H7 (cell line): Measurements from ENCODE around the gene MEGF9. TPM values are rescaled to one million over a fixed set of nuclear protein-coding genes. Genes with fewer than 3 reads are reported as not detected.
"Not testable (repeated sequence)": the region's sequence is repeated elsewhere in the genome, so short reads cannot be mapped to it uniquely, and the experiment has no call there.

Experiments
- DNase-seq: peaks from one replicate; pipeline ENCODE4 v3.0.0; 2012
- H3K27me3 ChIP-seq: 2 replicates; pipeline ENCODE4 v1.6.0; 2011; ENCODE audit warnings: mild to moderate bottlenecking, low read length; ENCODE audit not compliant: control insufficient read depth, insufficient read depth
- H3K36me3 ChIP-seq: replicated peaks from 2 replicates; pipeline ENCODE4 v1.5.1; 2011; ENCODE audit warnings: low read length; ENCODE audit not compliant: control insufficient read depth, insufficient read depth
- H3K4me3 ChIP-seq: 2 replicates; pipeline ENCODE4 v1.5.1; 2011; ENCODE audit warnings: low read depth, mild to moderate bottlenecking, control low read depth, low read length, moderate library complexity; ENCODE audit not compliant: insufficient read depth
- total RNA-seq: library from RNA; depleted of rRNA; stranded (reverse); fragments of >200 nt; shearing (Covaris generic); gene quantifications from 2 replicates; pipeline ENCODE4 v1.2.3, GENCODE V29; 2014; rRNA removed

Gene MEGF9
- total RNA-seq, 1 experiment from 2014 or later, result 1.2 TPM

GRCh38 chr9:120558454-120558853 lies 155.8 kb downstream of the MEGF9 start:
- Histone ChIP-seq H3K36me3 (no peaks in the 10 kb centered on the region; the same call in none of the 2 replicates), H3K27me3 (no peaks in the 10 kb centered on the region), H3K4me3 (no peak overlapping the region)
- DNase-seq, result no peak

- Histone ChIP-seq H3K4me3 (no peak overlapping the region), H3K36me3 (no peaks in the 10 kb centered on the region; the same call in none of the 2 replicates), H3K27me3 (no peaks in the 10 kb centered on the region)
- DNase-seq, result no peak
These were observed 157.1 kb downstream of the MEGF9 start for GRCh38 chr9:120557205-120557604.

- no peaks in the 10 kb centered on the region for H3K27me3 ChIP-seq
- no peak for DNase-seq
- no peaks in the 10 kb centered on the region; the same call in none of the 2 replicates for H3K36me3 ChIP-seq
- no peak overlapping the region for H3K4me3 ChIP-seq
These were observed 157.5 kb downstream of the MEGF9 start for GRCh38 chr9:120556775-120557174.

GRCh38 chr9:120555839-120556238 lies 158.4 kb downstream of the MEGF9 start:
- no peak overlapping the region for H3K4me3 ChIP-seq
- H3K36me3 ChIP-seq, result no peaks in the 10 kb centered on the region; the same call in 1 of the 2 replicates
- no peaks in the 10 kb centered on the region for H3K27me3 ChIP-seq
- no peak for DNase-seq

- H3K4me3 ChIP-seq, H3K36me3 ChIP-seq, H3K27me3 ChIP-seq, DNase-seq: not testable (repeated sequence)
These were observed 162.0 kb downstream of the MEGF9 start for GRCh38 chr9:120552210-120552704.

Other genes with a start within 250 kb of the MEGF9 start
- 33.2 and 43.3 TPM in 2 replicates for gene CDK5RAP2, start 134.3 kb downstream of the MEGF9 start, total RNA-seq
- gene FBXW2, start 78.9 kb upstream of the MEGF9 start, total RNA-seq, result 17.0 and 31.4 TPM in 2 replicates
- 24.3 and 25.6 TPM in 2 replicates for gene PSMD5, start 128.5 kb upstream of the MEGF9 start, total RNA-seq
- 35.5 and 40.1 TPM in 2 replicates for gene PHF19, start 162.7 kb upstream of the MEGF9 start, total RNA-seq
- gene TRAF1, start 212.3 kb upstream of the MEGF9 start, total RNA-seq, result 0.97 and 1.4 TPM in 2 replicates